HL-60 (cell line): Measurements from ENCODE around the gene PKD1.

Experiments used
- DNase-seq, 2 experiments: peaks; one replicate each; pipeline ENCODE4 v3.0.0-alpha.2; 2010 to 2020; ENCODE audit warnings: low read depth in 1 of 2, low spot score in 1 of 2
- H3K27ac ChIP-seq: fragments of 250-450 bp; sonication (Bioruptor Pico); replicated peaks from 2 replicates; pipeline ENCODE4 v1.5.1; 2020; ENCODE audit warnings: mild to moderate bottlenecking, moderate library complexity
- H3K27me3 ChIP-seq: fragments of 250-450 bp; sonication (Bioruptor Pico); 2 replicates; pipeline ENCODE4 v1.5.1; 2021; ENCODE audit warnings: mild to moderate bottlenecking, moderate library complexity; ENCODE audit not compliant: insufficient read depth, poor library complexity, severe bottlenecking
- H3K4me3 ChIP-seq: replicated peaks from 2 replicates; pipeline ENCODE4 v1.5.1; 2011; ENCODE audit warnings: mild to moderate bottlenecking, control low read depth, low read length; ENCODE audit not compliant: insufficient read depth
- GABPA ChIP-seq: IDR thresholded peaks from 2 replicates; pipeline ENCODE4 v1.6.1; 2012; ENCODE audit warnings: low read depth
- POLR2AphosphoS5 ChIP-seq: IDR thresholded peaks from 2 replicates; pipeline ENCODE4 v1.6.1; 2012; ENCODE audit warnings: low read depth
- SPI1 ChIP-seq: IDR thresholded peaks from 2 replicates; pipeline ENCODE4 v1.6.1; 2012; ENCODE audit warnings: low read depth, mild to moderate bottlenecking, borderline replicate concordance
- TF ChIP-seq, protein P1 (sequence below): IDR thresholded peaks from 2 replicates; pipeline ENCODE4 v1.6.1; 2012; ENCODE audit warnings: low read depth; ENCODE audit not compliant: insufficient replicate concordance
- TF ChIP-seq, protein P2 (sequence below): IDR thresholded peaks from one replicate; pipeline ENCODE4 v1.5.1; 2011; ENCODE audit warnings: low read length, control low read depth, inconsistent platforms; ENCODE audit not compliant: insufficient read depth

The PKD1 gene

DNA sequence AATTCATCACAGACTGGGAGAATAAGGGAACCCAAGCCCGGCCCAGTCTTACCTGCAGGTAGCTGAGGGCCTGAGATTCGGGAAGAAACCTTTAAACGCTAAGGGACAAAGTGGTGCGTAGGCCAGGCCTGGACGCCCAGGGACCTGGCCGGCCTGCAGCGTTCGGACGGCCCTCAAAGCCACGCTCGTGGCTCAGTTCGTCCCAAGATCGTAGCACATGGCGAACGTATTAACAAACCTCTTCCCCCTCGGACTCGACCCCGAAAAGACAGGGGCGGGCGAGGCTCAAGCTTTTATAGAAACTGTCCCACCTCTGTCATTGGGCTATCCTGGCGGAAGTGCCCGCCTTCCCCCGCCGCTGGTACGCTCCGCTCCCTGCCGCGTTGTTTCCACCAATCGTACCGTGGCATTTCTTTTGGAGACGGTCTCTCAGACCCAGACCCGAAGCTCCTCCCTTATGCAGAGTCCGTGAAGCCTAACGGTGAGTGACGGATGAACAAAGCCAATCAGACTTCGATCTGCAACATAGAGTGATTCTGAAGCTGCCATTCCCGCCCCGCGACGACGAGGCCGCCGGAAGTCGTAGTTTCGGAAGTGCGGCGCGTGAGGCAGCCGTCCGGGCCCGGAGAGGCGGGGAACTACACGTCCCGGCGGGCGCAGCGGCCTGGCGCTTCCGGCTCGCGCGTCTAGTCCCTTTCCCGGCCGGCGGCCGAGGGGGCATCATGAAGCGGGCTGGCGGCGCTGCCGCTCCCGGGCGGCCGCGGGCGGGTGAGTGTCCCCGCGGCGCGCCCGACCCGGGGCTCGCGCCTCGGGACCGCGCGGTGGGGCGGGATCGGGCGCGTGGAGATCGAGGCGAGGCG, 19.6 kb upstream of the PKD1 start, which contains the start of gene TRAF7:
Gene TRAF7, plus strand, starts transcription at position 692 of the 860 bp plus-strand sequence. CDS start 8,139 bp downstream, outside the sequence.
- peak; percentile 100 for DNase-seq
- Histone ChIP-seq H3K27me3 (no peaks in the 10 kb centered on the region), H3K27ac (peak within 1 kb of the TSS; percentile 94), H3K4me3 (peak within 1 kb of the TSS; percentile 88)
- TF ChIP-seq, protein P1, sequence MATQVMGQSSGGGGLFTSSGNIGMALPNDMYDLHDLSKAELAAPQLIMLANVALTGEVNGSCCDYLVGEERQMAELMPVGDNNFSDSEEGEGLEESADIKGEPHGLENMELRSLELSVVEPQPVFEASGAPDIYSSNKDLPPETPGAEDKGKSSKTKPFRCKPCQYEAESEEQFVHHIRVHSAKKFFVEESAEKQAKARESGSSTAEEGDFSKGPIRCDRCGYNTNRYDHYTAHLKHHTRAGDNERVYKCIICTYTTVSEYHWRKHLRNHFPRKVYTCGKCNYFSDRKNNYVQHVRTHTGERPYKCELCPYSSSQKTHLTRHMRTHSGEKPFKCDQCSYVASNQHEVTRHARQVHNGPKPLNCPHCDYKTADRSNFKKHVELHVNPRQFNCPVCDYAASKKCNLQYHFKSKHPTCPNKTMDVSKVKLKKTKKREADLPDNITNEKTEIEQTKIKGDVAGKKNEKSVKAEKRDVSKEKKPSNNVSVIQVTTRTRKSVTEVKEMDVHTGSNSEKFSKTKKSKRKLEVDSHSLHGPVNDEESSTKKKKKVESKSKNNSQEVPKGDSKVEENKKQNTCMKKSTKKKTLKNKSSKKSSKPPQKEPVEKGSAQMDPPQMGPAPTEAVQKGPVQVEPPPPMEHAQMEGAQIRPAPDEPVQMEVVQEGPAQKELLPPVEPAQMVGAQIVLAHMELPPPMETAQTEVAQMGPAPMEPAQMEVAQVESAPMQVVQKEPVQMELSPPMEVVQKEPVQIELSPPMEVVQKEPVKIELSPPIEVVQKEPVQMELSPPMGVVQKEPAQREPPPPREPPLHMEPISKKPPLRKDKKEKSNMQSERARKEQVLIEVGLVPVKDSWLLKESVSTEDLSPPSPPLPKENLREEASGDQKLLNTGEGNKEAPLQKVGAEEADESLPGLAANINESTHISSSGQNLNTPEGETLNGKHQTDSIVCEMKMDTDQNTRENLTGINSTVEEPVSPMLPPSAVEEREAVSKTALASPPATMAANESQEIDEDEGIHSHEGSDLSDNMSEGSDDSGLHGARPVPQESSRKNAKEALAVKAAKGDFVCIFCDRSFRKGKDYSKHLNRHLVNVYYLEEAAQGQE, result peak; percentile 81
- TF ChIP-seq, protein P2, sequence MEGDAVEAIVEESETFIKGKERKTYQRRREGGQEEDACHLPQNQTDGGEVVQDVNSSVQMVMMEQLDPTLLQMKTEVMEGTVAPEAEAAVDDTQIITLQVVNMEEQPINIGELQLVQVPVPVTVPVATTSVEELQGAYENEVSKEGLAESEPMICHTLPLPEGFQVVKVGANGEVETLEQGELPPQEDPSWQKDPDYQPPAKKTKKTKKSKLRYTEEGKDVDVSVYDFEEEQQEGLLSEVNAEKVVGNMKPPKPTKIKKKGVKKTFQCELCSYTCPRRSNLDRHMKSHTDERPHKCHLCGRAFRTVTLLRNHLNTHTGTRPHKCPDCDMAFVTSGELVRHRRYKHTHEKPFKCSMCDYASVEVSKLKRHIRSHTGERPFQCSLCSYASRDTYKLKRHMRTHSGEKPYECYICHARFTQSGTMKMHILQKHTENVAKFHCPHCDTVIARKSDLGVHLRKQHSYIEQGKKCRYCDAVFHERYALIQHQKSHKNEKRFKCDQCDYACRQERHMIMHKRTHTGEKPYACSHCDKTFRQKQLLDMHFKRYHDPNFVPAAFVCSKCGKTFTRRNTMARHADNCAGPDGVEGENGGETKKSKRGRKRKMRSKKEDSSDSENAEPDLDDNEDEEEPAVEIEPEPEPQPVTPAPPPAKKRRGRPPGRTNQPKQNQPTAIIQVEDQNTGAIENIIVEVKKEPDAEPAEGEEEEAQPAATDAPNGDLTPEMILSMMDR, result no peak
- TF ChIP-seq SPI1 (peak; percentile 49; the same call in 1 of the 2 replicates), GABPA (peak; percentile 91), POLR2AphosphoS5 (peak; percentile 99)

DNA sequence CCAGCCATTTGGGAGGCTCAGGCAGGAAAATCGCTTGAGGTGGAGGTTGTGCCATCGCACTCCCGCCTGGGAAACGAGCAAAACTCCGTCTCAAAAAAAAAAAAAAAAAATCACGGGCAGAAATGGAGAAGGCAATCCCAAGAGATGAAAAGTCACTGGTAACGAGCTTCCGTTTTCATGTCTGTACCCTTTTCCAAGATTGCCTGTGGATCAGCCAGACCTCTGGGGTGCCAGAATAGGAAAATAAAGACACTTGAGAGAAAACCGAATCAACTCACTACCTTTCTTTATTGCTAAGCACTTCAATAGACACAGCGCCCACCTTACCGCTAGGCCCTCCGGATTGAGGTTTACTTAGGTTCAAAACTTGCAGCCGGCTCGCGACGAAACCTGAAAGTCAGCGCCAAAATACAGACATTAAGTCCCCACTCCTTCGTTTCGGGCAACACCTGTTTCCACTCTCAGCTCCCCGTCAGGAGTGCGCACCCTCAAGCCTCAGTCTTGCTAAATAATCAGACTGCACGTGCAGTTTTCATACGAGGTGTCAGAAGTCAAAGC, 18.9 kb upstream of the PKD1 start:
- Histone ChIP-seq H3K27me3 (no peaks in the 10 kb centered on the region), H3K27ac (peak overlapping the region; percentile 90), H3K4me3 (peak overlapping the region; percentile 75)
- peak in 1 of 2 experiments; percentile 37 for DNase-seq
- no peak for TF ChIP-seq SPI1

DNA sequence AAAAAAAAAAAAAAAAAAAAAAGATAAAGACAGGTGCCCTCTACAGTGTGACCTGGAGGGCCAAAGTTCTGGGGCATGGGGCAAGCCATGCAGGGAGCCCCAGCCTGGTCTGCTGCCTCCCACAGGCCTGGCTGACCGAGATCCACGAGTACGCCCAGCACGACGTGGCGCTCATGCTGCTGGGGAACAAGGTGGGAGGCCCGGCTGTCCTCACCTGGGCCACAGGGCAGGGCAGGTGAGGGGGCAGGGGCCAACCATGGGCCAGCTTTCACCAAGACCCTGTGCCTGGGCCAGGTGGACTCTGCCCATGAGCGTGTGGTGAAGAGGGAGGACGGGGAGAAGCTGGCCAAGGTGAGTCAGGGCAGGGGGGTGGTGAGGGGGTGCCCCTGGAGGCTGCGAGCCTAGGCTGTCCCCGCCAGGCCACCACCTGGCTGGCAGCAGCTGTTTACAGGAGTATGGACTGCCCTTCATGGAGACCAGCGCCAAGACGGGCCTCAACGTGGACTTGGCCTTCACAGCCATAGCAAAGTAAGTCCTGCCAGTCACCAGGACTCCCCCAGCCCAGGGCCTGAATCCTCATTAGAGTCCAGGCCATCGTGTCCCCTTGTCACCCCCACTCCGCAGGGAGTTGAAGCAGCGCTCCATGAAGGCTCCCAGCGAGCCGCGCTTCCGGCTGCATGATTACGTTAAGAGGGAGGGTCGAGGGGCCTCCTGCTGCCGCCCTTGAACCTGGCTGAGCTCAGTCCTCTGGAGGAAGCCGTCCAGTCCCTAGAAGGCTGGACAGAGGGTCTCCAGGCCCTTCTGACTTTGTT, 17.2 kb upstream of the PKD1 start:
- TF ChIP-seq SPI1 (no peak), POLR2AphosphoS5 (peak; percentile 91; the same call in 1 of the 2 replicates), GABPA (no peak)
- DNase-seq, result peak in 1 of 2 experiments; percentile 59
- peak overlapping the region; percentile 90 for H3K27ac ChIP-seq
- H3K4me3 ChIP-seq, result peak overlapping the region; percentile 75
- no peaks in the 10 kb centered on the region for H3K27me3 ChIP-seq

DNA sequence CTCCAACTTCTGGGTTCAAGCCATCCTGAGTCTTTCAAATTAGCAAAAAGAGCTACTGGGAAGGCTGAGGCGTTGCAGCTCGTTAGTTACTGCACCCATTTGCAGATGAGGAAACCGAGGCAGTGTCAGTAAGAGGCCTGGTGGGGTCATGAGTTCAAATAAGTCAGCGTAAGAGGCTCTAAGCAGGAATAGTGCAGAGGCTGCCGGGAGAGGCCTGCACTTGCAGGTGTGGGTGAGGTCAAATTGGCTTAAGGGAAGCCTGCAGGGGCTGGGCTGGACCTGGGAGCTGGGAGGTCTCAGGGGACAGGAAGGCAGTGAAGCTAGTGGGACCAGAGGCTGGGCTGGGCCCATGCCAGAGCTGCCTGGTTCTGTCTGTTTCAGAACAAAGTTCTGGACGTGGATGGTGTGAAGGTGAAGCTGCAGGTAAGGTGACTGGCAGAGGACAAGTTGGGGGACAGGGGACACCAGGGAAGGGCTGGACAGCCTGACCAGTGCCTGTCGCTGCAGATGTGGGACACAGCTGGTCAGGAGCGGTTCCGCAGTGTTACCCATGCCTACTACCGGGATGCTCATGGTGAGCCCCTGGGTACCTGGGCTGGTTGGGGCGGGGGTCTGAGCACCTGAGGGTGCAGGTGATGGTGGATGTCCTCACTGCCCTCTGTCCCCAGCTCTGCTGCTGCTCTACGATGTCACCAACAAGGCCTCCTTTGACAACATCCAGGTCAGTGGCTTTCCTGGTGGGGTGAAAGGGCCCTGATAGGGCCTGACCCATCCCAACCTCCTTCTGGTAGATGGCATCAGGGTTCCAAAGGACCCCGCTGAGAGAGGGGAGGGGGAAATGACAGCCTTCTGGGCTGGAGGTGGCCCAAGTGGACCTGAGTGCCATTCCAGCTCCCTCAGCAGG, 15.7 kb upstream of the PKD1 start:
- H3K27ac ChIP-seq, result no peak overlapping the region

More for the DNA sequence above, 15.7 kb upstream of the PKD1 start:
- DNase-seq, result peak in 1 of 2 experiments; percentile 38
- H3K4me3 ChIP-seq, result no peak overlapping the region
- TF ChIP-seq, protein P2, result no peak
- TF ChIP-seq POLR2AphosphoS5 (peak; percentile 61), SPI1 (no peak)
- H3K27me3 ChIP-seq, result no peaks in the 10 kb centered on the region
